Naive thymus-derived CD8-positive, alpha-beta T cell (primary cell): ENCODE results near the gene PP2D1. TPM values are rescaled to one million over a fixed set of nuclear protein-coding genes. Genes with fewer than 3 reads are reported as not detected.
"Not testable (repeated sequence)": the region's sequence is repeated elsewhere in the genome, so short reads cannot be mapped to it uniquely, and the experiment has no call there.

Source experiments
- ATAC-seq, 2 donors: fragments of 150-1000 bp; cut with Tn5 transposase in 1 of 2; sonication (Bioruptor Pico), chemical (Tn5 transposase) in 1 of 2; 1 replicate in 1 of 2; 2 replicates in 1 of 2; pipeline ENCODE4 v1.10.0; 2021; ENCODE audit warnings: mild to moderate bottlenecking in 2 of 2, moderate library complexity in 2 of 2
- POLR2A ChIA-PET: fragments of 350-600 bp; sonication (Branson Sonifier 250); formaldehyde crosslinking; loops from one replicate; lab custom pipeline; 2021; ENCODE audit warnings: antibody characterized with exemption; lab: Charles Lee
- DNase-seq, 10 donors: peaks; one replicate each; pipeline versions ENCODE4 v3.0.0 to v3.0.0-alpha.2; 2020 to 2022
- H3K27ac Mint-ChIP-seq, 10 donors: one replicate each; pipeline ENCODE4 v1.8.0; 2020 to 2022; ENCODE audit warnings: mild to moderate bottlenecking in 10 of 10, mixed read lengths in 10 of 10, moderate library complexity in 4 of 10, inconsistent platforms in 1 of 10
- H3K27me3 Mint-ChIP-seq, 5 donors: one replicate each; pipeline ENCODE4 v1.8.0; 2021 to 2022; ENCODE audit warnings: mixed read lengths in 5 of 5
- H3K36me3 Mint-ChIP-seq, 3 donors: one replicate each; pipeline ENCODE4 v1.8.0; 2020 to 2022; ENCODE audit warnings: mixed read lengths in 3 of 3, mild to moderate bottlenecking in 2 of 3, inconsistent platforms in 1 of 3
- H3K4me1 Mint-ChIP-seq, 4 donors: one replicate each; pipeline ENCODE4 v1.8.0; 2021 to 2022; ENCODE audit warnings: mixed read lengths in 4 of 4
- H3K4me3 Mint-ChIP-seq, 10 donors: one replicate each; pipeline ENCODE4 v1.8.0; 2020 to 2022; ENCODE audit warnings: mild to moderate bottlenecking in 10 of 10, mixed read lengths in 10 of 10, moderate library complexity in 6 of 10, inconsistent platforms in 1 of 10
- H3K9me3 Mint-ChIP-seq, 9 donors: one replicate each; pipeline ENCODE4 v1.8.0; 2020 to 2022; ENCODE audit warnings: mixed read lengths in 9 of 9, mild to moderate bottlenecking in 3 of 9, inconsistent platforms in 1 of 9, moderate library complexity in 1 of 9
- polyA plus RNA-seq, 3 donors: library from polyadenylated mRNA; unstranded; fragments of 300-500 nt; fragmentation: Illumina TruSeq; gene quantifications; one replicate each; pipeline ENCODE4 v1.2.3, GENCODE V29; 2021
- total RNA-seq, 8 experiments: library from RNA in 2 of 8; stranded (reverse) in 2 of 8; gene quantifications; one replicate each; pipeline ENCODE4 v1.2.3 and lab custom pipeline; 2021 to 2026

The PP2D1 gene
- total and polyA plus RNA-seq, 5 experiments from 2014 or later: 0.33 to 0.98 (median 0.34) TPM; not detected in 2

DNA sequence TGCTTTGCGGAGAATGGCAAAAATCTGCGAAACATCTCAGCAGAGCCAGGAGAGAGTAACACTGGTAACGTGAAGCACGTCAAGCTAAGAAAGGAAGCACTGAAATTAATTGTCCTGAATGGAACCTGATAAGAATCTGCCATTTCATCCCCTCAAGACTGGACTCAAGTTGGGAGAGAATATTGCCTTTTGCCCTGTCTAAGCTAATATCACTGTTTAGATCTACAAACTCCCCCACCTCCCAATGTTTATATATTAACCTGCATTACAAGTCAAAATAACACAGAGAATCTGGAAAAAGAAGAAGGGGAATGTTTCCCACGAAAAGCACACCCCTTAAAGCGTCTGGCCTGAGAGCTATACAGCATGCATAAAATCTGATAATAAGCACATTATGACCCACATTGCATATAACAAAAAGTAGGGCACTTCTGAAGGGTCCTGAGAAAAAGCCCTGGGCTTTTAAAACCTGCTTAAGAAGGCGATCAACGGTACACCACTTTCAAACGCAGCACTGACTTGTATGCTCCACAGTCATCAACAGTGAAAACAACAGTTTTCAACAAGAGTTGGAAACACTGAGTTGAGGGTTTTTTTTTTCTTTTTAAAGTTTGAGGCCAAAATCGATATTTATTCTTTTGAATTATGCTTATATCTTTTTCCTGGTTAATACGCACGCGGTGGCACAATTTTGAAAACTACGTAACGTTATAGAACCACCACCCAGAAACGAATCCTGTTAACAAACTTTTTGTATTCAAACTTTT is 26.8 kb upstream of the PP2D1 start:
- H3K9me3 Mint-ChIP-seq: no peaks in the 10 kb centered on the region
- H3K36me3 Mint-ChIP-seq: no peaks in the 10 kb centered on the region
- H3K27ac Mint-ChIP-seq: peak overlapping the region; percentile 90 to 97 (median 94)
- peaks cover 33 to 46% (median 42%) of the 10 kb centered on the region in 4 donors for H3K4me1 Mint-ChIP-seq
- DNase-seq: peak in 1 of 10 donors; percentile 35
- POLR2A ChIA-PET: interaction anchor here (1.0 to 1.2 kb wide), 3 partner anchors 91 to 148 kb away, joined by 3 to 6 read pairs (median 5); partner anchors contain the start of gene SGO1
- peak overlapping the region; percentile 84 to 99 (median 92) for H3K4me3 Mint-ChIP-seq
- no peaks in the 10 kb centered on the region for H3K27me3 Mint-ChIP-seq
- ATAC-seq: no peak

GRCh38 chr3:20037255-20037996 is 25.4 kb upstream of the PP2D1 start:
- H3K27me3 Mint-ChIP-seq: no peaks in the 10 kb centered on the region
- H3K9me3 Mint-ChIP-seq: no peaks in the 10 kb centered on the region
- DNase-seq: no peak
- H3K4me1 Mint-ChIP-seq: peaks cover 22 to 32% (median 28%) of the 10 kb centered on the region in 4 donors
- POLR2A ChIA-PET: interaction anchor here (0.8 kb wide), 1 partner anchor 149 kb away, joined by 4 read pairs; the partner anchor contains the start of gene SGO1
- peak overlapping the region in 9 of 10 donors; percentile 15 to 97 (median 91) for H3K27ac Mint-ChIP-seq
- H3K4me3 Mint-ChIP-seq: peak overlapping the region in 2 of 10 donors; percentile 11 to 48
- H3K36me3 Mint-ChIP-seq: no peaks in the 10 kb centered on the region
- no peak for ATAC-seq

DNA sequence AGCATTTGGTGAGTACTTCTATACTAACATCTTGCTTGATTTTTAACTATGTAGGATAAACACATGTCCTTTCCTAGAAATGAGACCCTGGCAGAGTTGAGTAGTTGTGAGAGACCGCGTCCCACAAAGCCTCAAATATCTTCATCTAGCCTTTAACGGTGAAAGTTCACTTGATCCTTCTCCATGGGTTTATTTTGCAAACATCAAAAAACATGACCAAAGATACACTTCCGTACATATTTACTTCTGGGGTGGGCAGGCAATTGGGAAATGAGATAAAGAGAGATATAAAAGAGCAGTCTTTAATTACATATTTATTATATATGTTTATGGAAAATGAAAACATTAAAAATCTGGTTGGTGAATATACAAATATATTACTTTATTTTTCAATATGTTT is 23.0 kb upstream of the PP2D1 start:
- Mint-ChIP-seq H3K4me3 (no peak overlapping the region), H3K9me3 (no peaks in the 10 kb centered on the region), H3K4me1 (peaks cover 11 to 18% (median 14%) of the 10 kb centered on the region in 4 donors), H3K36me3 (no peaks in the 10 kb centered on the region), H3K27me3 (no peaks in the 10 kb centered on the region), H3K27ac (no peak overlapping the region)
- DNase-seq (no peak), ATAC-seq (no peak)
- POLR2A ChIA-PET: no interaction called here

DNA sequence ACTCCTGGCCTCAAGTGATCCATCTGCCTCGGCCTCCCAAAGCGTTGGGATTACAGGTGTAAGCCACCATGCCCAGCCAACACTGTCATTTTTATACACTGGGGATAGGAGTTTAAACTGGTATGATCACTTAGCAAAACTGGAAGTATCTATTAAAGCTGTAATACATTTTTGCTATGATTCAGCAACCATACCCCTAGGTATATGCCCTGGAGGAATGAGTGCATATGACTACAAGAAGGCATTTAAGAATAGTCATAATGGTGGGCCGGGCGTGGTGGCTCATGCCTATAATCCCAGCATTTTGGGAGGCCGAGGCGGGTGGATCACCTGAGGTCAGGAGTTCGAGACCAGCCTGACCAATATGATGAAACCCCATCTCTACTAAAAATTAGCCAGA is 19.9 kb upstream of the PP2D1 start:
- H3K4me1 Mint-ChIP-seq, POLR2A ChIA-PET, DNase-seq, H3K4me3 Mint-ChIP-seq, H3K36me3 Mint-ChIP-seq, H3K27me3 Mint-ChIP-seq, ATAC-seq, H3K9me3 Mint-ChIP-seq, H3K27ac Mint-ChIP-seq: not testable (repeated sequence)

DNA sequence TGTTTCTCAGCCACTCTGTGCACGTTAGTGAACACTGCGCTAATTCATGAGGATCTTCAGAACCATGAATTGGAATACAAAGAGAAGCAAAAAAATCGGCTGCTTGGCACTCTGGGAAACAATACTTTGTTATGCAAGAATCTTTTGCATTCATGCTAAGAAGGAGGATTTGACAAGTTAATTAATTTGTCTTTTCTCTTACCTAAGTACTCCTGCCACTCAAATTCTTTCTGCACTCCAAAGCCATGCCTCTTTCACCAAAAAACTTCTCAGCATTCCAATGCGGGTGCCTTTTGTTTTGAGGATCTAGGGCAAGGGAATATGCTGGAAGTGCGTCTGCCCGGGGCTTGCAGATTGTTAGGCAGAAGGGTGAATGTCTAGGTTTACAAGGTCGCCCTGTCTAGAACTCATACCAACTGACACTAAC is 16.9 kb upstream of the PP2D1 start:
- ATAC-seq (no peak), DNase-seq (no peak)
- H3K4me3 Mint-ChIP-seq: no peak overlapping the region

DNA sequence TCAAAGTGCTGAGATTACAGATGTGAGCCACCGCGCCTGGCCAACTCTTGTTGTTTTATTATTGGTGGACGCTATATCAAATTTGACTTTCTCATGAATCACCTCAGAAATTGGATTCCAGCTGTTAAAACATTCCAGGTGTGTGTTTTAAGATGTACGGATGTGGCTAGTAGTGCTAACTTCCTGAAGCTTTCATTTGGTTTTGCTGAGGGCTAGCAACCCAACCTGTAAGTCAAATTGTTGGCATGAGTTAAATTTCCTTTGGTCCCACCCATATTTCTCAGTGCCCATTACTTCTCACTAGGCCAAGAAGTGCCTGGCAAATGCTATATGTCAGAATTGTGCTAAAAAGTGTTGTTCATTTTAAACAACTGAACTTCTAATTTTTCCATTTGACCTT is 15.1 kb upstream of the PP2D1 start:
- peaks cover 2 to 9% (median 5%) of the 10 kb centered on the region in 4 donors for H3K4me1 Mint-ChIP-seq
- H3K4me3 Mint-ChIP-seq: no peak overlapping the region
- no peaks in the 10 kb centered on the region for H3K36me3 Mint-ChIP-seq
- DNase-seq: no peak
- H3K9me3 Mint-ChIP-seq: no peaks in the 10 kb centered on the region
- POLR2A ChIA-PET: no interaction called here
- no peak for ATAC-seq
- no peak overlapping the region for H3K27ac Mint-ChIP-seq
- no peaks in the 10 kb centered on the region for H3K27me3 Mint-ChIP-seq

More for the DNA sequence above, 16.9 kb upstream of the PP2D1 start:
- Mint-ChIP-seq H3K27me3 (no peaks in the 10 kb centered on the region), H3K27ac (no peak overlapping the region), H3K9me3 (no peaks in the 10 kb centered on the region), H3K36me3 (no peaks in the 10 kb centered on the region), H3K4me1 (peaks cover 2 to 7% (median 4%) of the 10 kb centered on the region in 4 donors)
- POLR2A ChIA-PET: no interaction called here

- H3K9me3 Mint-ChIP-seq: no peaks in the 10 kb centered on the region
- DNase-seq: no peak
- H3K4me1 Mint-ChIP-seq: peaks cover 2 to 9% (median 5%) of the 10 kb centered on the region in 4 donors
- ATAC-seq: no peak
- no peaks in the 10 kb centered on the region for H3K36me3 Mint-ChIP-seq
- H3K4me3 Mint-ChIP-seq: no peak overlapping the region
- H3K27me3 Mint-ChIP-seq: no peaks in the 10 kb centered on the region
- POLR2A ChIA-PET: no interaction called here
- peak overlapping the region in 3 of 10 donors; percentile 29 to 60 (median 33) for H3K27ac Mint-ChIP-seq
Observed at GRCh38 chr3:20023623-20024405, 11.8 kb upstream of the PP2D1 start.

DNA sequence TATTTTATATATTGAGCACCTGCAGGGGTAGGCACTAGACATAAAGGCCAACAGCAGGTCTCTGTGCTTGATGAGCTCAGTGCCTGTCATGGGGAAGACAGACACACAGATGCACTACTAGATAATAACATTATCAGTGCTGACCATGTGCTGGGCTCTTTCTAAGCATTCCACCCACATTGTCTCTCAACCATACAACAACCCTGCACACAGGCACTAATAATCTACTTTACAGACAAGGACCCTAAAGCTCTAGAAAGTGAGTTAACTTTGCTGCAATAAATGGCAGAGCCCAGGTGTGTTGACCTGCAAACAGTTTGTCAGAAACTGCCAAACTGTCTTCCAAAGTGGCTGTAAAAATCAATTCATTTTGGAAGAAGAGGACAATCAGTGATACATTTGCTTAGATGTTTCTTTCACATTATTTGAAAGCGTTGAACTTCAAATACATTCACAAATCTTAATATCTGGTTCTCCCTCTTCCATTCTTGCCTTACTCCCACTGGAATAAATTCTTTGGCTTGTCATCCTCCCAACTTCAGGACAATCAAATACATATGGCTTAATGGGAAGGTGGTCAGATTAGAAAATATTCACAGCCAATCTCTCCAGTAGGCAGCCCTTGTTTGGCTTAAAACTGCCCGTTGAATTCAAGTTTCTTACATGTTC is 11.0 kb upstream of the PP2D1 start:
- Mint-ChIP-seq H3K4me1 (peaks cover 2 to 9% (median 5%) of the 10 kb centered on the region in 4 donors), H3K36me3 (no peaks in the 10 kb centered on the region), H3K4me3 (no peak overlapping the region), H3K27ac (peak overlapping the region in 3 of 10 donors; percentile 9 to 68 (median 31)), H3K27me3 (no peaks in the 10 kb centered on the region), H3K9me3 (no peaks in the 10 kb centered on the region)
- DNase-seq (no peak), ATAC-seq (no peak)
- POLR2A ChIA-PET: no interaction called here

- H3K27ac Mint-ChIP-seq, POLR2A ChIA-PET, H3K36me3 Mint-ChIP-seq, ATAC-seq, H3K4me3 Mint-ChIP-seq, H3K4me1 Mint-ChIP-seq, H3K27me3 Mint-ChIP-seq, H3K9me3 Mint-ChIP-seq, DNase-seq: not testable (repeated sequence)
Observed at GRCh38 chr3:20016076-20016475, 4.0 kb upstream of the PP2D1 start.

GRCh38 chr3:20015525-20015924 is 3.5 kb upstream of the PP2D1 start:
- H3K4me3 Mint-ChIP-seq: no peak overlapping the region
- DNase-seq: no peak
- H3K9me3 Mint-ChIP-seq: no peaks in the 10 kb centered on the region
- H3K36me3 Mint-ChIP-seq: no peaks in the 10 kb centered on the region
- POLR2A ChIA-PET: no interaction called here
- no peak overlapping the region for H3K27ac Mint-ChIP-seq
- no peak for ATAC-seq
- no peaks in the 10 kb centered on the region for H3K27me3 Mint-ChIP-seq
- H3K4me1 Mint-ChIP-seq: no peaks in the 10 kb centered on the region

DNA sequence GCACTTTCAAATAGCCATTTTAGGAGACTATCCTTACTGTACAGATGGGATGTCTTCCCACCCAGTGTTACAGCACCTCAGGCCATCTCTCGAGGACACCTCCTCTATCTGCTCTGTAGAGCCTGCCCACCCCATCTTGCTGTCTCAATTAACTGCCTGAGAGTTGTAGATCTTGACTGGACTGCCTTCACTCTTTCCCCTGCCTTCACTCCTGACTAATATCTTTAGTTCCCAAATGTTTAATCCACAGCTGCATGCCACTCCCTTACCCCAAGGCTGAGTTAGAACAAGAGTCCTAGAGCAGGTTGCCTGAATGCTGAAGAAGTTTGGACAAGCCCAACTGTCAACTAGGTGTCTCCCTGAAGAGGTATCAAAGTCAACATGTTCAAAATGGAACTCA is 1.3 kb upstream of the PP2D1 start:
- Mint-ChIP-seq H3K4me3 (no peak overlapping the region), H3K36me3 (no peaks in the 10 kb centered on the region), H3K9me3 (no peaks in the 10 kb centered on the region), H3K4me1 (no peaks in the 10 kb centered on the region), H3K27ac (no peak overlapping the region), H3K27me3 (no peaks in the 10 kb centered on the region)
- POLR2A ChIA-PET: no interaction called here
- ATAC-seq: no peak
- no peak for DNase-seq

GRCh38 chr3:20008646-20009045 is 3.4 kb downstream of the PP2D1 start:
- Mint-ChIP-seq H3K4me3 (no peak overlapping the region), H3K27ac (no peak overlapping the region)
- POLR2A ChIA-PET: no interaction called here

More at GRCh38 chr3:20008646-20009045, 3.4 kb downstream of the PP2D1 start:
- H3K9me3 Mint-ChIP-seq: no peaks in the 10 kb centered on the region
- no peak for ATAC-seq
- no peaks in the 10 kb centered on the region for H3K4me1 Mint-ChIP-seq
- no peaks in the 10 kb centered on the region for H3K27me3 Mint-ChIP-seq
- no peaks in the 10 kb centered on the region for H3K36me3 Mint-ChIP-seq
- no peak for DNase-seq
